GM23338 (cell line): Measurements from ENCODE around the gene CEP72. TPM values are rescaled to one million over a fixed set of nuclear protein-coding genes. Genes with fewer than 3 reads are reported as not detected.

Source experiments
- ATAC-seq: fragments of 200-7000 bp; cut with Tn5 transposase; 3 replicates; pipeline ENCODE4 v1.9.1; 2020
- DNase-seq: peaks from one replicate; pipeline ENCODE4 v3.0.0-alpha.2; 2015; ENCODE audit warnings: low spot score
- H2AFZ ChIP-seq: fragments of 200-600 bp; sonication (generic); 2 replicates; pipeline ENCODE4 v1.8.0; 2016; ENCODE audit warnings: antibody characterized with exemption, mild to moderate bottlenecking, moderate library complexity
- H3F3A ChIP-seq: fragments of 200-600 bp; sonication (generic); replicated peaks from 2 replicates; pipeline ENCODE4 v1.8.0; 2017; ENCODE audit warnings: antibody characterized with exemption, mixed run types, low read depth
- H3K27ac ChIP-seq: fragments of 200-600 bp; sonication (generic); 2 replicates; pipeline ENCODE4 v1.6.1; 2016; ENCODE audit warnings: low read depth
- H3K27me3 ChIP-seq: fragments of 200-600 bp; sonication (generic); 2 replicates; pipeline ENCODE4 v1.8.0; 2016; ENCODE audit warnings: mild to moderate bottlenecking, mixed run types, moderate library complexity; ENCODE audit not compliant: insufficient read depth
- H3K36me3 ChIP-seq: fragments of 200-600 bp; sonication (generic); 2 replicates; pipeline ENCODE4 v1.8.0; 2016; ENCODE audit warnings: mild to moderate bottlenecking; ENCODE audit not compliant: insufficient read depth
- H3K4me1 ChIP-seq: fragments of 200-600 bp; sonication (generic); 2 replicates; pipeline ENCODE4 v1.8.0; 2016; ENCODE audit warnings: mild to moderate bottlenecking, moderate library complexity; ENCODE audit not compliant: insufficient read depth
- H3K4me2 ChIP-seq: fragments of 200-600 bp; sonication (generic); 2 replicates; pipeline ENCODE4 v1.7.1; 2017; ENCODE audit warnings: mixed run types
- H3K4me3 ChIP-seq: fragments of 200-600 bp; sonication (generic); 2 replicates; pipeline ENCODE4 v1.6.1; 2016; ENCODE audit warnings: mixed run types
- H3K79me2 ChIP-seq: fragments of 200-600 bp; sonication (generic); replicated peaks from 2 replicates; pipeline ENCODE4 v1.8.0; 2017; ENCODE audit warnings: mild to moderate bottlenecking; ENCODE audit not compliant: insufficient read depth
- H3K9me2 ChIP-seq: fragments of 200-600 bp; sonication (generic); 2 replicates; pipeline ENCODE4 v1.8.0; 2017; ENCODE audit not compliant: insufficient read depth
- H4K20me1 ChIP-seq: fragments of 200-600 bp; sonication (generic); replicated peaks from 2 replicates; pipeline ENCODE4 v1.8.0; 2017; ENCODE audit warnings: mild to moderate bottlenecking; ENCODE audit not compliant: insufficient read depth
- H3K27ac Mint-ChIP-seq: 2 replicates; pipeline ENCODE4 v1.8.0; 2020; ENCODE audit warnings: inconsistent platforms, mild to moderate bottlenecking, moderate library complexity, mixed read lengths
- H3K27me3 Mint-ChIP-seq: 3 replicates; pipeline ENCODE4 v1.8.0; 2022; ENCODE audit warnings: low read depth, mild to moderate bottlenecking, moderate library complexity, mixed read lengths, inconsistent platforms; ENCODE audit not compliant: insufficient read depth, poor library complexity
- H3K36me3 Mint-ChIP-seq: 3 replicates; pipeline ENCODE4 v1.8.0; 2021; ENCODE audit warnings: low read depth, mild to moderate bottlenecking, inconsistent platforms, moderate library complexity, mixed read lengths
- H3K4me1 Mint-ChIP-seq: 3 replicates; pipeline ENCODE4 v1.8.0; 2020; ENCODE audit warnings: mild to moderate bottlenecking, inconsistent platforms, mixed read lengths
- H3K4me3 Mint-ChIP-seq: 3 replicates; pipeline ENCODE4 v1.8.0; 2021; ENCODE audit warnings: moderate library complexity, mild to moderate bottlenecking, inconsistent platforms, mixed read lengths
- H3K9me3 Mint-ChIP-seq: 3 replicates; pipeline ENCODE4 v1.8.0; 2020; ENCODE audit warnings: moderate library complexity, mild to moderate bottlenecking, inconsistent platforms, mixed read lengths
- CTCF ChIP-seq, 2 experiments: fragments of 200-600 bp in 1 of 2; sonication (generic) in 1 of 2; conservative IDR thresholded peaks; 2 replicates each; pipeline versions ENCODE4 v1.5.1 to v1.6.1; 2016 to 2017; ENCODE audit warnings: antibody characterized with exemption in 2 of 2, low read depth in 2 of 2, mild to moderate bottlenecking in 2 of 2, moderate library complexity in 1 of 2
- NANOG ChIP-seq: IDR thresholded peaks from 2 replicates; pipeline ENCODE4 v1.6.1; 2016; ENCODE audit warnings: antibody characterized with exemption, borderline replicate concordance
- POLR2AphosphoS5 ChIP-seq: IDR thresholded peaks from 2 replicates; pipeline ENCODE4 v1.6.1; 2016; ENCODE audit warnings: antibody characterized with exemption, low read depth
- ZNF114 ChIP-seq: fragments of 250-450 bp; sonication (Bioruptor Pico); IDR thresholded peaks from 2 replicates; pipeline ENCODE4 v1.5.0; 2020; ENCODE audit warnings: mild to moderate bottlenecking, moderate library complexity
- long read RNA-seq: library from polyadenylated mRNA; unstranded; transcript quantifications from one replicate; pipeline ENCODE4 v2.0.0, GENCODE V29; 2020; ENCODE audit not compliant: unreplicated experiment
- polyA plus RNA-seq: library from polyadenylated mRNA; unstranded; fragments of >200 nt; fragmentation: Nextera tagmentation; extraction: Ambion mirVana; gene quantifications from 2 replicates; pipeline ENCODE4 v1.2.1, GENCODE V29; 2016
- total RNA-seq: library from RNA; depleted of rRNA; stranded (reverse); fragments of >200 nt; shearing (Covaris generic); gene quantifications from 2 replicates; pipeline ENCODE4 v1.2.3, GENCODE V29; 2014; rRNA removed

Gene CEP72
- 23.1 and 27.1 TPM in 2 replicates for total RNA-seq
- 12.5 and 15.5 TPM in 2 replicates for polyA plus RNA-seq
- long read RNA-seq, transcript CEP72-201 (12 exons, 2,434 nt), result major isoform, 10 of 11 reads
- long read RNA-seq, partial matches to known transcripts, result 1 of 11 reads
- long read RNA-seq, other reads (novel, unspliced or antisense), result 0 of 11 reads

DNA sequence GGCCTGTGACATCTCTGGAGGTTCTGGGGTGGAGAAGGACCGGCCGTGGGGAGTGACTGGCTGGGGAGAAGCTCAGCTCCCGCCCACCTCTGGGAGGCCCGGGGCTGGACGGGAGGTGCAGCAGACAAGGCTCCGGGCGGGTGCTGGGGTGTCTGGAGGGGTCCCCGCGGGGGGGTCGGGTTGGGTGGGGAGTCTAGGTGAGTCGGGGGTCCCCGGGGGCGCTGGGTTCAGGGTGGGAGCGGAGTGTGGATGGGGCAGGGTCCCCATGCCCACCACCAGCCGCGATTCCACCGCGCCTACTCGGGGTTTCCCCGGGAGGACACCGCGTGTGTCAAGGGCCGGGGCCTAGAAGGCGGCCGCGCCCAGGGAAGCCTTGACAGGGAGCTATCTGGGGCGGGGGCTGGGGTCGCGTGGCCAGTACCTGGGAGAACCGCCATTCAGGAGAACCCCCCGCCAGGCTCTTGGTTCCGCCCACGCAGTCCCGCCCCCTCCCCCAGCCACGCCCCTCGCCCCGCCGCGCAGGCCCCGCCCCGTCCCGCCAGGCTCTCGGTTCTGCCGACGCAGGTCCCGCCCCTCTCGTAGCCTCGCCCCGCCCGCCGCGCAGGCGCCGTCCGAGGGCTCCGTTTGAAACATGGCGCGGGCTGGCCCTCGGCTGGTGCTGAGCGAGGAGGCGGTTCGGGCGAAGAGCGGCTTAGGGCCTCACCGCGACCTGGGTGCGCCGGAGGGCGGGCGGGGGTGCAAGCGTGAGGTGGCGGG, at the start of gene CEP72:
TSS of gene CEP72 (plus strand) at position 610 of the 756 bp plus-strand sequence. CDS start at position 632, 22 bp downstream.
- ATAC-seq, result peak; percentile 86
- peak within 1 kb of the TSS; percentile 86 for H3K4me2 ChIP-seq
- no peak within 1 kb of the TSS; the same call in 1 of the 2 replicates for H3K27ac ChIP-seq
- no peaks in the 10 kb centered on the region for H3K27me3 ChIP-seq
- H3K4me1 Mint-ChIP-seq, result peaks cover 26% of the 10 kb centered on the region
- no peak for TF ChIP-seq ZNF114
- TF ChIP-seq POLR2AphosphoS5, result peak; percentile 79
- peak within 1 kb of the TSS; percentile 90 for H3K4me3 Mint-ChIP-seq
- H3K4me1 ChIP-seq, result peaks cover 6% of the 10 kb centered on the region; the same call in 1 of the 2 replicates
- peaks cover 21% of the 10 kb centered on the region for H3K36me3 Mint-ChIP-seq
- 0 out of 3 replicates have a peak, but pooled peaks cover 3% of the 10 kb centered on the region for H3K9me3 Mint-ChIP-seq
- peak; percentile 91 for DNase-seq
- peak within 1 kb of the TSS; percentile 74 for H3K4me3 ChIP-seq
- no peaks in the 10 kb centered on the region for H3K36me3 ChIP-seq
- peaks cover 9% of the 10 kb centered on the region for H3K27me3 Mint-ChIP-seq
- no peaks in the 10 kb centered on the region for H3F3A ChIP-seq
- peaks cover 45% of the 10 kb centered on the region for H3K79me2 ChIP-seq
- H4K20me1 ChIP-seq, result peaks cover 22% of the 10 kb centered on the region
- no peaks in the 10 kb centered on the region for H3K9me2 ChIP-seq
- H2AFZ ChIP-seq, result peak within 1 kb of the TSS; percentile 74
- peak within 1 kb of the TSS; percentile 71 for H3K27ac Mint-ChIP-seq

DNA sequence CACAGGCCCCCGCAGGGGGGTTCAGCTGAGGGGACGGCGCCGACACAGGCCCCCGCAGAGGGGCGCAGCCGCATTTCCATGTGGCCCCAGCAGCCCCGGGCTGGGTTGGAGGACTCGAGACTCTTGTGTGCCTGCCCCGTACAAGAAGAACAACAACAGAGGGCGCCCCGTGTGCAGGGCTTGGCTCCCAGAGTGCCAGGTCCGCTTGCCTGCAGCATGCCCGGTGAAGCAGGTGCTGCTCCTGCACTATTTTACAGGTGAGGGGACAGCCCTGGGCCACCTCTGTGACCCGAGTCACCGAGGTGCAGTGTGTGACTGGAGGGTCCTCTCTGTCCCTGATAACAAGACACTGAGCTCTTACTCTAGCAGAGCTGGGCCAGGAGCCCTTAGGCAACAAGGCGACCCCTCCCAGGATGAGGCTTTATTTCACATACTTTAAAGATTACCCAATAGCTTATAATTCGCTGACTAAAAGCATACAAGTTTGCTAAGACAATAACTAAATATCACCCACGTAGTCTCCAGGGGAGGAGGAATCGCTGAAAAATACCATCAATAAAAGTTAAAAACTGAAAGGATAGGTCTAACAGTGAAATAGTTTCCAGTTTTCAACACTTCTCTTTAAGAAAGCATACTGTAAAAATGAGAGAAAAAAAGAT, 46.2 kb upstream of the CEP72 start:
- Mint-ChIP-seq H3K4me1 (no peaks in the 10 kb centered on the region; the same call in 2 of the 3 replicates), H3K27ac (no peak overlapping the region), H3K36me3 (no peaks in the 10 kb centered on the region; the same call in 2 of the 3 replicates), H3K27me3 (peaks cover 17% of the 10 kb centered on the region), H3K9me3 (no peaks in the 10 kb centered on the region; the same call in 1 of the 3 replicates), H3K4me3 (peak overlapping the region; percentile 33; the same call in 2 of the 3 replicates)
- TF ChIP-seq NANOG (no peak), CTCF (conservative IDR thresholded peaks at IDR 0.05; ENCODE audit: low read depth in 2 of 2) (peak; percentile 13 to 58; a peak in 2 of 4 replicates)
- Histone ChIP-seq H3K27ac (no peak overlapping the region), H3F3A (no peaks in the 10 kb centered on the region), H3K4me1 (no peaks in the 10 kb centered on the region), H2AFZ (no peak overlapping the region), H3K9me2 (no peaks in the 10 kb centered on the region), H3K27me3 (peaks cover 14% of the 10 kb centered on the region), H3K4me2 (peak overlapping the region; percentile 38; the same call in 1 of the 2 replicates), H4K20me1 (no peaks in the 10 kb centered on the region), H3K36me3 (no peaks in the 10 kb centered on the region), H3K79me2 (no peaks in the 10 kb centered on the region), H3K4me3 (peak overlapping the region; percentile 37)
- DNase-seq (peak; percentile 82), ATAC-seq (peak; percentile 85)
